ENCODE measurements around the gene DKC1.

DNA sequence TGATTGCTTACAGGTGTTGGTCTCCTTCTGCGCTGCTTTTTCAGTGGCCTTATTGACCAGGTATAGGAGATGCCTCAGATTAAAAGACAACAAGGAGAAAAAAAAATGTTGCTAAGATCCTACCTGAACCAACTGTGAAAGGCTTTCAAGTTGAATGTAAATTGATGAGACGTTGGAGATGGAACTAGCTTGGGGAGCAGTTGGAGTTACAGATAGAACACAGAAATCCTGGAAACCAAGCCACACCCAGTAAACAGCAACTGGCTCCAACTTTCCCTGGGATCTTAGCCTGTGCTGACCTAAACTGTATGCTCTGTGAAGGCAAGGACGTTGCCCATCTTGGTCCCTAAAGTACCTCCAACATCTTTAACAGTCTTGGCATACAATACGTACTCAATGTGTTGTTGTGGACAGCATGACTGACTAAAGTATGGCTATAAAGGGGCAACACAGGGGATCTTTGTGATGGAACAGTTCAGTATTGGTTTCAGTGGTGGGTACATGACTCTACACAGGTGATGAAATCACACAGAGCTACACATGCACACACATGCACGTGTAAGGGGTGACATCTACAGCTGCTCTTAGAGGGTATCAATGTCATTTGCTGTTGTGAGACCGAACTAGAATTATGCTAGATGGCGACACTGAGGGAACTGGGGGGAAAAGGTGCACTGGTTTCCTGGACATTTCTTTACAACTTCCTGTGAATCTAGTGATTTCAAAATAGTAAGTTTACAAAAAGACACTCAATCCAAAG lies 34.1 kb upstream of the DKC1 start:
- TF ChIP-seq, protein P1, sequence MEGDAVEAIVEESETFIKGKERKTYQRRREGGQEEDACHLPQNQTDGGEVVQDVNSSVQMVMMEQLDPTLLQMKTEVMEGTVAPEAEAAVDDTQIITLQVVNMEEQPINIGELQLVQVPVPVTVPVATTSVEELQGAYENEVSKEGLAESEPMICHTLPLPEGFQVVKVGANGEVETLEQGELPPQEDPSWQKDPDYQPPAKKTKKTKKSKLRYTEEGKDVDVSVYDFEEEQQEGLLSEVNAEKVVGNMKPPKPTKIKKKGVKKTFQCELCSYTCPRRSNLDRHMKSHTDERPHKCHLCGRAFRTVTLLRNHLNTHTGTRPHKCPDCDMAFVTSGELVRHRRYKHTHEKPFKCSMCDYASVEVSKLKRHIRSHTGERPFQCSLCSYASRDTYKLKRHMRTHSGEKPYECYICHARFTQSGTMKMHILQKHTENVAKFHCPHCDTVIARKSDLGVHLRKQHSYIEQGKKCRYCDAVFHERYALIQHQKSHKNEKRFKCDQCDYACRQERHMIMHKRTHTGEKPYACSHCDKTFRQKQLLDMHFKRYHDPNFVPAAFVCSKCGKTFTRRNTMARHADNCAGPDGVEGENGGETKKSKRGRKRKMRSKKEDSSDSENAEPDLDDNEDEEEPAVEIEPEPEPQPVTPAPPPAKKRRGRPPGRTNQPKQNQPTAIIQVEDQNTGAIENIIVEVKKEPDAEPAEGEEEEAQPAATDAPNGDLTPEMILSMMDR (conservative IDR thresholded peaks at IDR 0.05; ENCODE audit: low read depth, low read length), result no peak
- TF ChIP-seq MXI1 (IDR thresholded peaks at IDR 0.05; ENCODE audit: borderline replicate concordance, low read depth, low read length) (no peak), RCOR1 (IDR thresholded peaks at IDR 0.05; ENCODE audit: insufficient replicate concordance, low read length) (no peak), POLR2A (IDR thresholded peaks at IDR 0.05; ENCODE audit: low read depth, low read length) (no peak), CEBPB (IDR thresholded peaks at IDR 0.05; ENCODE audit: low read depth, low read length) (no peak), SMC3 (IDR thresholded peaks at IDR 0.05; ENCODE audit: low read depth, low read length) (no peak)
- TF ChIP-seq, protein P2, sequence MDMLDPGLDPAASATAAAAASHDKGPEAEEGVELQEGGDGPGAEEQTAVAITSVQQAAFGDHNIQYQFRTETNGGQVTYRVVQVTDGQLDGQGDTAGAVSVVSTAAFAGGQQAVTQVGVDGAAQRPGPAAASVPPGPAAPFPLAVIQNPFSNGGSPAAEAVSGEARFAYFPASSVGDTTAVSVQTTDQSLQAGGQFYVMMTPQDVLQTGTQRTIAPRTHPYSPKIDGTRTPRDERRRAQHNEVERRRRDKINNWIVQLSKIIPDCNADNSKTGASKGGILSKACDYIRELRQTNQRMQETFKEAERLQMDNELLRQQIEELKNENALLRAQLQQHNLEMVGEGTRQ (IDR thresholded peaks at IDR 0.05; ENCODE audit: low read depth, low read length), result no peak
